Activated T-cell treated with anti-CD3 and anti-CD28 coated beads for 24 hours (primary cell): ENCODE measurements around the gene CENPVL1.
"Not testable (repeated sequence)": the region's sequence is repeated elsewhere in the genome, so short reads cannot be mapped to it uniquely, and the experiment has no call there.

Experiments used
- DNase-seq: peaks from one replicate; pipeline ENCODE4 v3.0.0-alpha.2; 2020; ENCODE audit warnings: low read depth

The CENPVL1 gene

DNA sequence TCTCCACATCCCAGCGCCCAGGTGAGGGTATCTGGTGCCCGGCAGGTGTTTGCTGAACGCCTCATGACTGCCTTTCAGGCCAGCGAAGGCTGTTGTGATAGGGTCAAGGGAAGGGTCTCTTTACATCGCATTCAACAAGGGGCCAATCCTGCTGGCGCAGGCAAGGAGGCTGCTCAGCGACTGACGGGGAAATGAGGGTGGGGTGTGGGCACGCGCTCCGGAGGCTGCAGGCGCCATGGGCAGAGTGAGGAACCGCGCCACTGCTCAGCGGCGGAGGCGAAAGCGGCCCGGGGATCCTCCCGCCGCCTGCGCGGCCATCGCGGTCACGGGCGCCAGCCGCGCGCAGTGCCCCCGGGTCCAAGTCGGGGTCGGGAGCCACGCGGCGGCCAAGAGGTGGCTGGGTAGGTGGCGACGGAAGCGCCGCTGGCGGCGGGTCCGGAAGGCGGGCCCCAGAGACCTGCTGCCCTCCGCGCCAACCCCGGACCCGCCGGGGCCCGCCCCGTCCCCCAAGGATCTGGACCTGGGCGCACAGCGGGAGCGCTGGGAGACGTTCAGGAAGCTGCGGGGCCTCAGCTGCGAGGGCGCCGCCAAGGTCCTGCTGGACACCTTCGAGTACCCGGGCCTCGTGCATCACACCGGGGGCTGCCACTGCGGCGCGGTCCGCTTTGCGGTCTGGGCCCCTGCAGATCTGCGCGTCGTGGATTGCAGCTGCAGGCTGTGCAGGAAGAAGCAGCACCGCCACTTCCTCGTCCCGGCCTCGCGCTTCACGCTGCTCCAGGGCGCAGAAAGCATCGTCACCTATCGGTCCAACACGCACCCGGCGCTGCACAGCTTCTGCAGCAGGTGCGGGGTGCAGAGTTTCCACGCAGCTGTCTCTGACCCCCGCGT, at the start of gene CENPVL1:
Gene CENPVL1 (plus strand): TSS at position 236 of the 888 bp plus-strand sequence. CDS start 0 bp downstream, at position 236.
- DNase-seq, result not testable (repeated sequence)

DNA sequence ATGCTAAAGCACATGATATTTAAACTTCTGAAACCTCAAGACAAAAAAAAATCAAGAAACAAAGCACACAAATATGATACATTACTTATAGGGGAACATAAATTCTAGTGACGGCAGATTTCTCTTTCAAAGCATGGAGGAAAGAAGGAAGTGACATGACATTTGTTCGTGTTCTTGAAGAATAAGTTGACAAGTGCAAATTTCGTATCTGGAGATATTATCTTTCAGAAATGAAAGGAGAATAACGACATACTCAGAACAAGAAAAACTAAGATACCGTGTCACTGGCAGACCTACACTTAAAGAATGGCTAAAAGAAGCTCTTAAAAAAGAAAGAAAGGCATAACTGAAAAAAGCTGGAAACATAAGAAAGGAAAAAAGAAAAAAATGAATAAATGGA, 44.3 kb upstream of the CENPVL1 start:
- DNase-seq, result no peak

DNA sequence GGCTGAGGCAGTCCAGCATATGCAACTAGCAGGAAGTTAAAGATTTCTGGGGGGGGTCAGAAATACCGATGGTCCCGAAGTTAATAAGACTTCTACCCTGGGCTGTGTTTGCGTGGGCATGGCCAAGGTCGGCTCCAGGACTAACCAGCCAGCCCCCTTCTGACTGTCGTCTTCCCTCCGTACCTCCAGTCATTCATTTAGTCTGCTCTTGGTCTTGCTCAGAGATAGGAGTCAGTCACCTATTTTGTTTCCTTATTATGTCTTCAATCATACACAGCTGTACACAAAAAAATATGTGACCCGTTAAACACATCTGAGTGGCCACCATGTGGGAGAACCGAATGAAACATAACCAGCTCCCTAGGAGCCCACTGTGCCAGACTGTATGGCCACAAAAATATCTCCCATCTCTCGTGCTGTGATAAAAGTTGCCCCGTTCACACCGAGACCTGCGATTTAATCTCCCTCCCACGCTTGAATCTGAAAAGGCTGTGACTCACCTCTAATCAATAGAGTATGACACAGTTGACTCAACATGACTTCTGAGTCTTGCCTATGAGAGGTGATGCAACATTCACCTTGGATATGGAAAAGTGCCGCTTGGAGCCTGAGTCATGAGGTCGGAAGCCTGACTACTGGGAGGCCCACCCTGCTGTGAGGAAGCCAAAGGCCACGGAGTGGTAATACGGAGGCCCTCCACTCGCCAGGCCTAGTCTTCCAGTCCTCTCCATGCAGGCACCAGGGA, 30.5 kb upstream of the CENPVL1 start:
- DNase-seq, result not testable (repeated sequence)

DNA sequence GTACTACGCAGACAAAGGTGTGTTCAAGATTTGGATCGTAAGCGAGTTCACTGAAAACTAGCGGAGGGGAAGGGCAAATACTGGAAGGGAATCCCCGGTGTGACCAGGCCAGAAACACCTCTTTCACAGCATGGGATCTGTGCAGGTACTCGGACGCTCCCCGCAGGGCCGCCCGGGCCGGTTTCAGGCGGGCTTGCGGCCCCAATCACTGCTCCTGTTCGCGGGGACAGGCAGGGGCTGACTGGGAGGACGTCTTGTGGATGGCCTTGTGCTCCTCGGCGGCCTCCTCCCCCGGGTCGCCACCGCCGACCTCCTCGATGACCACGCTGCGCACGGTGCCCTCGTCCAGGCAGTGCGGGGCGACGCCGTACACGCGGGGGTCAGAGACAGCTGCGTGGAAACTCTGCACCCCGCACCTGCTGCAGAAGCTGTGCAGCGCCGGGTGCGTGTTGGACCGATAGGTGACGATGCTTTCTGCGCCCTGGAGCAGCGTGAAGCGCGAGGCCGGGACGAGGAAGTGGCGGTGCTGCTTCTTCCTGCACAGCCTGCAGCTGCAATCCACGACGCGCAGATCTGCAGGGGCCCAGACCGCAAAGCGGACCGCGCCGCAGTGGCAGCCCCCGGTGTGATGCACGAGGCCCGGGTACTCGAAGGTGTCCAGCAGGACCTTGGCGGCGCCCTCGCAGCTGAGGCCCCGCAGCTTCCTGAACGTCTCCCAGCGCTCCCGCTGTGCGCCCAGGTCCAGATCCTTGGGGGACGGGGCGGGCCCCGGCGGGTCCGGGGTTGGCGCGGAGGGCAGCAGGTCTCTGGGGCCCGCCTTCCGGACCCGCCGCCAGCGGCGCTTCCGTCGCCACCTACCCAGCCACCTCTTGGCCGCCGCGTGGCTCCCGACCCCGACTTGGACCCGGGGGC, 28.2 kb upstream of the CENPVL1 start:
- not testable (repeated sequence) for DNase-seq

DNA sequence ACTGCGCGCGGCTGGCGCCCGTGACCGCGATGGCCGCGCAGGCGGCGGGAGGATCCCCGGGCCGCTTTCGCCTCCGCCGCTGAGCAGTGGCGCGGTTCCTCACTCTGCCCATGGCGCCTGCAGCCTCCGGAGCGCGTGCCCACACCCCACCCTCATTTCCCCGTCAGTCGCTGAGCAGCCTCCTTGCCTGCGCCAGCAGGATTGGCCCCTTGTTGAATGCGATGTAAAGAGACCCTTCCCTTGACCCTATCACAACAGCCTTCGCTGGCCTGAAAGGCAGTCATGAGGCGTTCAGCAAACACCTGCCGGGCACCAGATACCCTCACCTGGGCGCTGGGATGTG, 27.6 kb upstream of the CENPVL1 start, which contains the start of gene CENPVL2:
Gene CENPVL2 (minus strand): TSS at position 112 of the 343 bp plus-strand sequence. CDS start 0 bp downstream, at position 112.
- not testable (repeated sequence) for DNase-seq

DNA sequence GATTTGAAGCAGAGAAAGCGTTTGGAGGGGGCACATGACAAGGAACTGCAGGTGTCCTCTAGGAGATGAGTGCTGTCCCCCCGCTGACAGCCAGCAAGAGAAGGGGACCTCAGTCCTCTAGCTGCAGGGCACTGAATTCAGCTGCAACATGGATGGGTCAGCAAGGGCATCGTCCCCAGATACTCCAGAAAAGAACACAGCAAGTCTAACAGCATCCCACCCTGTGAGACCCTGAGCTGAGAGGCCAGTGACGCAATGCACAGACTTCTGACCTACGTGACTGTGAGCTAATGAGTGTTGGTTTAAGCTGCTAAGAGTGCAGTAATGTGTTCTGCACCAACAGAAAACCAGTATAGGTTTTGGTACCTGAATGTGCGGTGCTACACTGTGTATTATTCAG, 16.1 kb upstream of the CENPVL1 start:
- no peak for DNase-seq

DNA sequence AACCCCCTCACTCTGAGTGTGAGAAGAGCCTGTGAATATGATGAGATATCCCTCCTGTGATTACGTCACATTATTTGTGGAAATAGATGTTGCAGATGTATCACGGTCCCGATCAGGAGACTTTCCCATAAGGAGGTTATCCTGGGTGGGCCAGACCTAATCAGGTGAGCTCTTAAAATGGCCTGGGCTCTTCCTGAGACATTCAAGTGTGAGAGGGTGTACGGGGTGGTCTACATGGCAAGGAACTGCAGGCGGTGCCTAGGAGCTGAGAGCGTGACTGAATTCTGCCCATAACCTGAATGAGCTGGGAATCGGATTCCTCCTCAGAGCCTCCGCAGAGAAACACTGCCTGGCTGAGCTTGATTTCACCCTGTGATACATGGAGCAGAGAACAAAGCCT, 12.9 kb upstream of the CENPVL1 start:
- no peak for DNase-seq

DNA sequence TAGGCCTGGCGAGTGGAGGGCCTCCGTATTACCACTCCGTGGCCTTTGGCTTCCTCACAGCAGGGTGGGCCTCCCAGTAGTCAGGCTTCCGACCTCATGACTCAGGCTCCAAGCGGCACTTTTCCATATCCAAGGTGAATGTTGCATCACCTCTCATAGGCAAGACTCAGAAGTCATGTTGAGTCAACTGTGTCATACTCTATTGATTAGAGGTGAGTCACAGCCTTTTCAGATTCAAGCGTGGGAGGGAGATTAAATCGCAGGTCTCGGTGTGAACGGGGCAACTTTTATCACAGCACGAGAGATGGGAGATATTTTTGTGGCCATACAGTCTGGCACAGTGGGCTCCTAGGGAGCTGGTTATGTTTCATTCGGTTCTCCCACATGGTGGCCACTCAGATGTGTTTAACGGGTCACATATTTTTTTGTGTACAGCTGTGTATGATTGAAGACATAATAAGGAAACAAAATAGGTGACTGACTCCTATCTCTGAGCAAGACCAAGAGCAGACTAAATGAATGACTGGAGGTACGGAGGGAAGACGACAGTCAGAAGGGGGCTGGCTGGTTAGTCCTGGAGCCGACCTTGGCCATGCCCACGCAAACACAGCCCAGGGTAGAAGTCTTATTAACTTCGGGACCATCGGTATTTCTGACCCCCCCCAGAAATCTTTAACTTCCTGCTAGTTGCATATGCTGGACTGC, 2.8 kb downstream of the CENPVL1 start:
- not testable (repeated sequence) for DNase-seq

DNA sequence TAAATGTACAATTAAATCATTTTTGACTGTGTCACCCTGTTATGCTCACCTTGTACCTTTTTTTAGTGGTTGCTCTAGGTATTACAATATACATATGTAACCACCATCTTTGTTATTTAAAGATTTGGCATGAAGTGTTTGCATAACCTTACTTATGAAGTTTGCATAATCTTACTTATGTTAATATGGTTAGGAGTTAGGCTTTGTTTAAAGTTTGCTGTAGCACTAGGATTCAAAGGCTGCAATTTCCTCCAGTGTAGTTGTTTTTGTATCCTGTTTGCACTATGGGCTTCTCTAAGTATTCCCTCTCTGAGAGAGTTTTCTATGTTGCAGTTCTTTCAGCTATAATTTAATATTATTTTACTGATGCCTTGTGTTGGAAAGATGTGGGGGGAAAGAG, 17.9 kb downstream of the CENPVL1 start:
- no peak for DNase-seq

DNA sequence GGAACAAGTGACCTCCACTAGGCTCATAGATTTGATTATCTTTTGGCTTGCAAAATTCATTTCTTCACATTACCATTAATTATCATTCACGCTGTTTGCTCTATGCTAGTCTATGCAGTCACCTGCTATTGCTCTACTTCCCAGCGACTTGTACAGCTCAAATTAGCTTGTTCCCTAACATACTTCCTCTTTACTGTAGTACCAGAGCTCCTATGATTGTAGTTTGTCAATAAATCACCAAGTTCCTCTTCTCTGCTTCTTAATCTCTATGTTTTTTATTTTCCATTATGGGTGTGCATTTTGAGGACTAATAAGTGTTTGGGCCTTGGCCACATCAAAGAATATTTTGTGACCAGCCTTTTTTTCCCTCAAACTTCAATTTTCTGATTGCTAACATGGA, 26.8 kb downstream of the CENPVL1 start:
- no peak for DNase-seq

DNA sequence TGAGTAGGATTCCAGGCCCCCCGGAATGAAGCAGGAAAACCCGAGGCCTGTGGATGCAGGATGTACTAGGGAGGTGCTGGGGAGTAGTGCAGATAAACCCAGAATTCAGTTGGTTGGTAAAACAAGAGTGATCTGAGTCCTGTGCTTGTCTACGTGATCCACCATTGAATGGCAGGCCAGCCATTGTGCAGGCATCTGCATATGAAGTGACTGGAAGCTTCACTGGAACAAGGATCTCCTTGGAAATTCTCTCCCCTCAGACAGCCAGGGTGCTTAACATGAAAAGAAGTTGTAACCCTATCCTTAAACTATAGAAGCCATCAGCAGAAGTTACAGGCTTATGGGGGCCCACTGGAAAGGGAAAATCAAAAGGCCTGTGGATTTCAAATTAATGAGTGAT, 32.3 kb downstream of the CENPVL1 start:
- DNase-seq, result no peak

DNA sequence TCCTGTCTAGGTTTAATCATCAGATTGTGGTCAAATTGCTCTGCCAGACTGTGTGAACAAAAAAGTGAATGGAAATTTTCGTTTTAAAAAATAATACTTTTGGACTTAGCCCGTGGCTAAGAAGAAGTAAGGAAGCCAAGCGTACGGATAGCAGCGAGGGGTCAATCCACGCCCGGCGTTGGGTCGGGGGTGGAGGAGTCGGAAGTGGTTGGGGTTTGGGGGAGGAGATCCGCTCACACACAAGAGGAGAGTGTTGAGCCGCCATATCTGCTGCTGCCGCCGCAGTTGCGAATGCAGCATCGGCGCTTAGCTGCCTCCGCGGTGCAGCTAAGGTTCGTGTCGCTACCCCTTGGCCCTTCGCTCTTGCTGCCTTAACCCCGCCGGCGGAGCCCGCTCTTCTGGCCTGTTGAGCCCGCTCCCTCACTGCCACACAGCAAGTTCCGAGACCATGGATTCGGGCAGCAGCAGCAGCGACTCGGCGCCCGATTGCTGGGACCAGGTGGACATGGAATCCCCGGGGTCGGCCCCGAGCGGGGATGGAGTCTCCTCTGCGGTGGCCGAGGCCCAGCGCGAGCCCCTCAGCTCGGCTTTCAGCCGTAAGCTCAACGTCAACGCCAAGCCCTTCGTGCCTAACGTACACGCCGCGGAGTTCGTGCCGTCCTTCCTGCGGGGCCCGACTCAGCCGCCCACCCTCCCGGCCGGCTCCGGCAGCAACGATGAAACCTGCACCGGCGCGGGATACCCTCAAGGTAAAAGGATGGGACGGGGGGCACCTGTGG, 33.1 kb downstream of the CENPVL1 start, which contains the start of gene GSPT2:
Gene GSPT2 (plus strand): TSS at position 264 of the 779 bp plus-strand sequence. CDS start 185 bp downstream, at position 449.
- DNase-seq, result peak; percentile 46

DNA sequence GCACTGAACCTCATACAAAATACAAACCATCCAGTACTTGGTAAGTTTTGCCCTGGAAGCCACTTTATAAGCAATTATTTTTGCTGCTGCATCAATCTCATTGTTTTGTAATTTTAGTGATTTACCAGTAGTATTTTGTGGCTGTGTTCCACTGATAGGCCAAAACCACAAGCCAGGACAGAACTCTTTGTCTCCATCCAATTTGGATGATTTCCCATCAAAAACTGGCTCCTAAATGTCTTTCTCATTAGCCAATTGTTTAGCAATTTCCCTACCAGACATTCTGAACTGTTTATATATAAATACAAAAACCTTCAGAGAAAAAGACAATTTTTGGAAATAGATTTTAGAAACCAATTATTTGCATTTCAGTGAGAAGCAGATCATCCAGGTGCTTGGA, 37.4 kb downstream of the CENPVL1 start:
- no peak for DNase-seq

DNA sequence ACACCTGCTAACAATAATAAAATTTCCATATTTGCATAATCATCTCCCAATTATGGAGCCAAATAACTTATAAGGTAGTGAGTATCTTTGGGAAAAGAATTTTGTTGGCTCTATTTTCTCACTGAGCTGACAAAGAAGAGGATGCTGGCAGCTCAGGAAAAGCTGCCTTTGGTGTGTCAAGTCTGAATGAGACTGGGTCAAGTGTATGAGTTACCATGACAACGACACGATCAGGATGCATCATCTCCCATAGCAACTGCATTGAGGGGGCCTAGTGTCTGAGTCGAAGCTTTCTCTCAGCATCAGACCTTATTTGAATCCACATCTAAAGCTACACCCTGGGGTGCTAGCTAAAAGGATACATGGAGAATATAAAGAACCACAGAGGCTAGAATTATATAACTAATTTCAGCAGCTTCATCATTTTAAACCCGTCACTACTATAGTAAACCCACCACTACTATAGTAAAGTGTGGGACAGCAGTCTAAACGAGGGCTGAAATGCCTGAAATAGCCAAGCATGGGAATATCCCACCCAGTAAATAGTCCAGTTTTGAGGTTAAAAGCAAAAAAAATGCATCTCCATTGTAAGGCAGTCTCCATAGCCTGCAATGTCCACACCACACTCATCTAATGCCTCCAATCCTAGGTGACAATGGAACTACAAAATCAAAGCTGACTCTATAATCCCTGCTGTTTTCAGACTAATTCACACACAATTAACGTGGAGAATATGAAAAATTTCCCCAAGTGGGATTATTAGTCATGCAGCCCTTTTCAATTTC, 48.9 kb downstream of the CENPVL1 start:
- DNase-seq, result no peak

DNA sequence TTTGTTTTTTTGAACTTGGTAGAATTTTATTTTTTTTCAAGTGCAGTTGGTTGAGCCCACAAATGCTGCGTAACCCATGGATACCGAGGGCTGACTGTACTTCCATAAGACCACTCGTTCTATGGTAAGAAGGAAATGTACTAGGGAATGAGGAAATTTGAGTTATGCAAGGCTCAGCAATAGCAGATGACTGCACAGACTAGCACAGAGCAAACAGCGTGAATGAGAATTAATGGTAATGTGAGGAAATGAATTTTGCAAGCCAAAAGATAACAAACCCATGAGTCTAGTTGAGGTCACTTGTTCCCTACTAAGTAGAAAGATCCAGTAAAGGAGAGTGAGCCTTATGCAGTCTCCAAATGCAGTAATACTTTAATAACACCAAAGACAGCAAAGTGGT, 50.3 kb downstream of the CENPVL1 start:
- DNase-seq, result no peak
